NK-92 treated with Interleukin-12 subunit alpha and Interleukin-12 subunit beta, amount 100 ng/mL, for 24 hours (cell line): ENCODE measurements around the gene NUDT16.

Experiments used
- DNase-seq: peaks from one replicate; lab custom pipeline; 2025; lab: John Stamatoyannopoulos, UW

Gene NUDT16

DNA sequence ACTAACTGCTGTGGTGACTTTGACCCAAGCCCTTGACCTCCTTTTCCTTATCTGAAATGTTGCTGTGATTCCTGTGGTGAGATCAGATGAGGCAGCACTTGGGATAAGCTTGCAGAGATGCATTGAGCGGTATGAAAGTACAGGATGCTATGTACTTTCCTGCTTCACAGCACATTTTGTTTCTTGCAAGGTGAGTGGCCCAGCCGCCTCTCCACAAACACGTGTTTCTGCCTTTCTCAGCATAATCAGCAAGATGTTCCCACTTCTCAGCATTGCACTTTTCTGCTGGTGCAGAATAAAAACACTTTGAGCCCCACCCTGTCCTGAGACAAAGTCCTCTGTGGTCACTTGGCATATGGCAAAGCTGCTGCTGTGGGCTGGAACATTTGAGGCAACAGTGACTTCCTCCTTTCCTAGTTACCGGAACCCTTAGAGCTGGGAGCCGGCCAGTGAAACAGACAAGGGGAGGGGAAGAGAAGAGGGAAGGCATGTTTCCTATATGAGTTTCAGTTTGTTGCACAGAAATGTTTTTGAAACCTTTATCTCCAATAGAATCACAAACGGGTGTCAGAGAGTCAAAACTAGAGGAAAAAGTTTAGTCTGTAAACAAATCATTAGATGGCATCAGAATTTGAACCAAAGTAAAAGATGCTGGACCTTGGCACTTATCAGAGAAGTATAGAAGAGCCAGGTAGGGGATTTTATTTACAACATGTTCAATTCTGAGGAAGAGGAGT is 5.0 kb downstream of the NUDT16 start:
- DNase-seq = no peak

DNA sequence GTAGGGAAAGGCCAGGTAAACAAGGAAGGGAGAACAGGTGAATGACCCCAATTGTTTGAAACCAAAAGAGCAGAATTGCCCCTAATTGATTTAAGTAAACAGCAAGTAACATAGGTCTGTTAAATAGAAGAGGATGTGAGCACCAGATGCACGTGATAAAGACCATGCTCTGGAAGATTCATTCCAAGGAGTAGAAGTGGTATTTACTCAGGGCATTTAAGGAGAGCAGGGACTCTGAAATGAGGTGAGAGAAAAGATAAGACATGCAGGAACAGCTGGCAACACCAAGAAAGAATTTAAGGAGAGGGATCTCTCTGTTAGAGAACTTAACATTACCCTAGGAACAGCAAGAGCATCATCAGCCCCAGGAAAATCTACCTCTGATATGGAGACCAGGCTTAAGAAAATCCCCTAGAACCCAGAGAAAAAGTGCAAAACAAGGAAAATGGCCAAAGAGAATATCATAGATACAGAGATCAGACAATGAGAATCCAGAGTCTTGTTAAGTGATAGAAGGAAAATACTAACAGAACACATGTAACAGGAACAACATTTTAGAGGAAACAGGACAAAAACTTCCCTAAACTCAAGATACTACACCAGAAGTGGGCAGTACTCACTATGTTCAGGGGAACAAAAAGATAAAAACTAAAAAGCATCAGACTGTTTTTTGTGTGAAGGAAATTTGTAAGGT is 6.4 kb downstream of the NUDT16 start:
- no peak for DNase-seq

DNA sequence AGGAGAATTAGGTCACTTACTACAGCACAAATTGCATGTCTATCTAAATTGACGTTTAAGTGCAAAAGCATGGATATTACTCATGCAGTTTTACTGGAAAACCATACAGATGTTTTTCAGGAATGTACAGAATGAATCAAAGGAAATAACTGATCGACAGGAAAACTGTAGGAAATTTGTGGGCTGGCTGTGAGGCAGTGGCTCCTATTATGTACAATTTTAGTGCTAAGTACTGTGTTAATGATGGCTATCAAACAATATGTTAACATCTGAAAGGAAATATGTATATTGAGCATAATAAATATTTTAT is 6.9 kb downstream of the NUDT16 start:
- no peak for DNase-seq

DNA sequence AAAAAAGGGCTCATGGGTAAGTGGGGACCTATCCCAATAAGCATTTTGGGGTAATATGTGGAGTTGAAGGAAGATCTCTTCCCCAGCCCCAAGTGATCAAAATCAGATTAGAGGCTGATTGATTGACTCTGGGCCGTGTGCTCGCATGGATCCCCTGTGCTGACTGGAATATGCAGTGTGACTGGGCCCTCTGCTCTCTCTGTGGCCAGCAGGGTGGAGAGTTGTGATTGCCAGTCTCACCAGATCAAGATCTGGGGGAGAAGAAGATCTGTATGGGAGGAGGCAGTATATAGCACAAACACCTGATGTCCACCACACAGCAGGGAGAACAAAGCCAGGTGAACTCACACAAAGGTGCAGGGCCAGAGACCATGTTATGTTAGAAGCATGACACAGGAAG is 8.8 kb downstream of the NUDT16 start:
- DNase-seq = no peak

DNA sequence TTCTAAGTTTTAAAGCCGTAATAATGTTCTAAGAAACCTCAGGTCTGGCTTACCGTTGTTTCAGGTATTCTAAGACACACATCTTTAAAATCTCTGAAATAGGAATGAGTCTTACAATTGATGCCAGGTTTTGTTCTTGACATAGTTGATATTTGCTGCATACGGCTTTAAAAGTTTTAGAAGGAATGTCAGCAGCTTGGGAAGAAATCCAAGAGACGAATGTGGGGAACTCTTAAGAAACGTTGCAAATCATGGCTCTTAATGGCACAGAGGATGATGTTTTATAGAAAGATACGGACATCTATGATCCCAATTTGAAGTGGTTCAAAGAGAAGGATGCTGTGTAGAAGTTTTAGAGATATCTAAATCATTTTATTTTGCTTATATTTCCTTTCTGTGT is 11.5 kb downstream of the NUDT16 start:
- no peak for DNase-seq

DNA sequence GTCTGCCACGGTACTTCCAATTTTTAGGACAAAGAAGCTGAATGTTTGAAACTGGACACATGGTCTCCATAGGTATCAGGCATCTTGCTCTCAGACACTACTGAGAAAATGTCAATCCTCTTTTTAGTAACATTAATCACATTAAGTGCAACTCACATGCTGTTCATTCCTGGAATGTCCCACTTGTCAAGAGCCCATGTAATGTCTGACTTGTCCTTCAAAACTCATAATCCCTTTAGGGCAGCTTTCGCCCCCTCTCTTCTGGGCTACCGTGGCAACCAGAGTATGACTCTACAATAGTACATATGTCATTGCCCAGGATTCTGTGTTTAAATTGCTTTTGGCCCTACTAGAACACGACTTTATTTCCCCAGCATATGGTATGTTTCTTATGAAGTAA is 12.3 kb downstream of the NUDT16 start:
- DNase-seq = no peak

DNA sequence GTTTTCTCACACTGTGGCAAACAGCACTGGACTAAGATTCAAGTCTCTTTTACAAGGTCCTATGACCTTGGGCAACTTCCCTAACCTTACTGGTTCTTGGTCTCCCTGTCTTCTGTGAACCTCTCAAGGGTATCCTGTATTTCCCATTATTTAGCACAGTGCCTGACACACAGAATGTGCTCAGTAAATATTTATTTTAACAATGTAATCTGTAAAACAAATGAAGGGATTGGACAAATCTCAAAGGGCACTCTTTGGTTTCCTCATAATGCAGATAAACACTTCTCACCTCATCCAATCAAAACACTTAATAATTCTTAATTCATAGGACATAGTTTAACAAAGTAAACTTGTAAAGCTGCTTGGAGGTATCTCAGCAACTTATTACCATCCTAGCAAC is 12.8 kb downstream of the NUDT16 start:
- DNase-seq = no peak

DNA sequence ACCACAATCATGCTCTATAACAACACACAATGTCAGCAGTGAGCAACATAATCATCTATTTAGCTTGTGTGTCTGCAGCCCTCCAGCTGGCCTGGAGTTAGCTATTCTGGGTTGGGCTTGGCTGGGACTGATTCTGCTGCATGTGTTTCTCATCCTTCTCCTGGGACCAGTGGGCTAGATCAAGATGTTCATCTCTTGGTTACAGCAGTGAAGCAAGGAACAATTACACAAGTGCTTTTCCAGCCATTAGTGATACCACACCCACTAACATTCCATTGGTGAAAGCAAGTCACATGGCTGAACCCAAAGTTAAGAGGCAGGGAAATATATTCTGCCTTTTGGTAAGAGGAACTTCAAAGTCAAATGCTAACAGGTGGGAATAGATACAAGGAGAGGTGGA is 14.6 kb downstream of the NUDT16 start:
- DNase-seq = no peak

DNA sequence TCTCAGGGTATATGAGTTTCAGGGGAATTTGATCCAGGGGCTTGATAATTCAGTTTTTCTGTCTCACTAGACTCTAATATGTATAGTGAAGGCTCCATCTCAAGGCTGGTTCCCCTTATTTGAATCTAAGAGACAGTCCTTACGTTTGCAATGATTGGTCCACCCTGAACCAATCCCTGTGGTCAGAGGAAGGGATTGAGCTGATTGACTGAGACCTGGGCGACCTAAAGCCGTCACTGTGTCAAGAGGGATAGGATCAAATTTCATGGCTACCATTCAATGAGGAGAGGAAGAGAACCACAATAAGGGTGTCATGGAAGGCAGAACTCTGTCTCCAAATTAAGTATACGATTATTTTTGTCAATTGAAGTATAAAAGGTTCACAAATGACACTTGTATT is 16.3 kb downstream of the NUDT16 start:
- no peak for DNase-seq

DNA sequence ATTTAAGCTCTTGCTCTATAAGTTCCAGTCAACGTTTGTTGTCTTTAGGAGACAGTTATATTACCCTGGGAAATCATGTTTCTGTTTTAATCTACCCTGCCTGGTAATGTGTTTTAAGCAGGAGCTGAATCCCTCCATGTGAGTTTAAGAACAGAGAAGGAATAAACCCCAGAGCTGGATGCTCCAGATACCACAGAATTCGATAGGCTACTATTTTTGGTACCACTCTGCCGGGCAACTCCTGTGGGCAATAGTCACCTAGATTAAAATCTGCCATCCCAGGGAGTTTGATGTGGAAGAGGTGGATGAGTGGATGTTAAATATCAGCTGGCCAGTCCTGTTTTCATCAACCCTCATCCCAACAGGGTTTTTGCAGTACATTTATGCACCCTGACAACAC is 20.4 kb downstream of the NUDT16 start:
- no peak for DNase-seq

DNA sequence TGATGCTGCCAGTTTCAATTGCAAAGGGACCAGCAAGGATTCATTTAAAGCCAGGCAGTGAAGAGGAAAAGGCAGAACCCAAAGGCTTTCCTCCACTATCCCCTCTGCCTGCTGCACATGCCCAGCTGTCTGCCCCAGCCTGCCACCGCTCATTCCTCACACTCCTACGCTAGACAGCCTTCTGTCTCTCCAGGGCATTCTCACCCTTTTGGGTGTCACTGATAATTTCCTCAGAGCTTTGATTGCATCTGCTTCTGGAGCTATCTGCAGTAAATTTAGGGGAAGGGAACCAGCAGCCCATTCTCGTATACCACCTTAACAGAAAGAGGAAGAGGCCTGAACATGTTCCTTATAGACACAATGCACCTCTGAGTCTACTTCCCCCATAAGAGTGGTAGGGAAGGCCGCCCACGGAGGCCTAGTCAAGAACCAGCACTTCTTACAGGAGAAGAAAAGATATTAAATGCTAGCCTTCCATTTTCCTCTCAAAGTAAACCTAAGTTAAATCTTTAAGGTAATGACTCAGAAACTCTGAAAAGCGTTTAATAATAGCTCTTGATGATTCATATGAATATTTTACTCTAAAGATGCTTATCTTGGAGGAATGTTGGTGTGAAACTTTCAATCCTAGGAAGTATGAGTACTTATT is 20.9 kb downstream of the NUDT16 start:
- DNase-seq = no peak

DNA sequence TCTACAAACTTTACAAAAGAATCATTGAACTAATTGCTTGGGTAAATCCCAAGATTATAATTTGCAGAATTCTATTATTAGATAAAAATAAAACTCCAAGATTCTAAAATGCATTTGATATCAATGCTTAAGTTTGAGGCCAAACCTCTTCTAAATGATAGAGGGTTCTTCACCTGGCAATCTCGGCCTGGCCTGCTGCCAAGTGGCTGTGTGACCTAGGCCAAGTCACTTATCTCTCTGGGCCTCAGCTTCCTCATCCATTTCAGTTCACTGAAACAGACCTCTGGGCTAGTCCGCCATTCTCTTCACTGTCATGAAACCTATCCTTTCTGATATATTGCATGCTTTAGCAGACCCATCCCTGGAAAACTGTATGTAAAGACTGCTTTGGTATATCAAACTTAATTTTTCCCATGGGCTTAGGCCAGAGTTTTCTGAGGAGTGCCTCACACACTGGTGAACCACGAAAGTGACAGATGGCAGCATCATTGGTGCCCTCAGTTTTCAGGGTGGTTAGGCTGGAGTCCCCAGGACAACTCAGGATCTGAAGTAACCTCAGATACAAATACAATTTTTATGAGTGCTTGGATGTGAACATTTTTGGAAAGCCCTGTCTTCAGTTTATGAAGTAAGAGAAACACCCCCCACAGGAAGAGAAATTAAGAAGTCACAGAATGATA is 21.8 kb downstream of the NUDT16 start:
- DNase-seq = no peak

DNA sequence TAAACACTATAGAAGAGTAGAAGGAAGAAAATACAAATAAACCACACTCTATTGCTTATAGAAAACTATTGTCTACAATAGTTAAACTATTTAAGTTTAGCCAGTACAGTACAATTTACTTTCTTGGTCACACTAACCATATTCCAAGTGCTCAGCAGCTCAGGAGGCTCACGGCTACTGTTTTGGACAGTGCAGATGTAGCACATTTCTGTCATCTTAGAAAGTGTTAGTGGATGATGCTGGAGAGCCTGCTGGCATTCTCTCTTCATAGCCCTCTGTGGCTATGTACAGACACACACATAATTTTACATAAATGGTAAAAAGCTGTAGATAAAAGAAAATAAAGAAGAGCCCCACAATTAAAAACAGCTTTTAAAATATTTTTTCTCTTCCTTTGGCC is 23.8 kb downstream of the NUDT16 start:
- DNase-seq = no peak

DNA sequence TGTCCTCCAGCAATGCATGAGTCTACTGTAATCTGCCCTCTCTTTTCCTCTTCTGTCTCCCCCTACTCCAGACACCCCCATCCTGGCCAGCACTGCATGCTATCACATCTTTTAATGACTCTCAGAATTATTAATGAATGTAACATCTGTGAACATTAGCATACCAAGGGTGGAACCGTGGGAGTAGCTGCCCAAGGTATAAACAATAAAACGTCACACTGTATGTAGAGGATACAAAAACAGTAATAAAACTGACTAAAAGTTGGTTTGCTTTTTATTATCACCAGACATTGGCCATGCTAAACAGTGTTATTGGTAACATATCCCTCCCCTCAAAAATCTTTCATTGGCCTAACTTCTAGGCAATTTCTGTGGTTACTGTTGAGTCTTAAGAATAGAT is 24.7 kb downstream of the NUDT16 start:
- DNase-seq = no peak

DNA sequence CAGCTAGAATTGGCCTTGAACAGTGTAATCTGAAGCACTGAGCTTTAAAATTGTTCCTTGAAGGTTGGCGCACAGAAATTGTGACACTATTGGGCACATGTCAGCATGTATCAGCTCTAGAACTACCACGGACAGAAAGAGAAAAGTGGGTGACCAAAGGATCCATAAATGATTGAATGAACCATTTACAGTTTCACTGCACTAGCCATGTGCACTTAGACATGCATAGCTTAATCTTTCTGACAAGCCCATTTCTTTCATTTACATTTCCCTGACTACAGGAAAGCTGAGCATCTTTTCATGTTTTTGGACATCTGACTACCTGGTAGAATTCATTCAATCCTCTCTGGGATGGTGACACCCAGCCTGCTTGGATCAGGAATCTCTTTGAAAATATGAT is 36.2 kb downstream of the NUDT16 start:
- DNase-seq = no peak

DNA sequence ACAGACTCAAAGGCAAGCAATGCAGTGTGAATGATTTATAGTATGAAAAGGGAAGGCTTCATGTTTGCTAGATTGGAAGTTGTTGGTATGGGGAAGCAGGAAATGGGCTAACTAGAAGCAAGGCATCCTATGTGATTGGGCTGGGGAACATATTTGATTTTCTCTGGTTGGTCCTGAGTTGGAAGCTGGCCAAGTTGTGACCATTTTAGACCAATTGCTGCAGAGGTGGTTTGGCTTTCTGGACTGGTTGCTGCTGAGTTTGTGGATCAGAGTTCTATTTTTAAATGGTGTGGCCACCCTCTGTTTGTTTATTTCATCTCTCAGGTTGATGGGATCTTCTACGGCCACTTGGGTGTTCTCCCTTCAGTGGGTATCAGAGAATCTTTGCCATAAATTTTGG is 39.7 kb downstream of the NUDT16 start:
- no peak for DNase-seq

DNA sequence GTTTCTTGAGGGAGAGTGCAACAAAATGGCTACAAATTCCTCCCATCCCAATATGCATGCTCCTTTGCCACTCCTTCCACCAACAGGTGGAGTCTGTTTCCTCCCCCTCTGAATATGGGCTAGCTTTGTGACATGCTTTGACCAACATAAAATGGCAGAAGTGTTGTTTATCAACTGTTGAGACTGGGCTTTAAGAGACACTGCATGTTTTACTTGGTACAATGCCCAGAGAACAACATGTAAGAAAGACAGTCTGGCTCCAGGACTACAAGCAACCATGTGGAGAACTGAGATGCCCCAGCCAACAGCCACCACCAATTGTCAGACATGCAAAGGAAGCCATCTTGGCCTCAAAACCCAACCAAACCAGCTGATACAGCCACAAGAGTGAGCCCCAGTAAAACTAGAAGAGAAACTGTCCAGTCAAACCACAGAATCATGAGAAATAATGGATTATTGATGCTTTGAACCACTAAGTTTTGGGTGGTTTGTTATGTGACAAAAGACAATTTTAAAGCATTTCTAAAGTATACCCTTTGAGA is 40.5 kb downstream of the NUDT16 start:
- DNase-seq = no peak

DNA sequence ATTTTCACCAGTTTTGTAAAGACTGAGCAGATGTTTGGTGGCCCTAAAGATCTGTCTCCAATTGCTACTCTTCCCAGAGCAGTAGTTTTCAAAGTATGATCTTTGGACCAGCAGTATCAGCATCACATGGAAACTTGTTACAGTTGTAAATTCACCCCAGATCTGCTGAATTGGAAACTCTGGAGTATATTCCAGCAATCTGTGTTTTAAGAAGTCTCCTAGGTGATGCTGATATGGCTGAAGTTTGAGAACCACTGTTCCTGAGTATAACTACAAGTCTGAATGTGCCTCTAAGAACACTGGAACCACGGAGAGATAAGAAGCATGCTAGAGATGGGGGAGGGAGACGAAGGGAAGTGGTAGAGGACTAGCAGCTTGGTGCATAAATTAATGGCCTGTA is 45.7 kb downstream of the NUDT16 start:
- DNase-seq = no peak

DNA sequence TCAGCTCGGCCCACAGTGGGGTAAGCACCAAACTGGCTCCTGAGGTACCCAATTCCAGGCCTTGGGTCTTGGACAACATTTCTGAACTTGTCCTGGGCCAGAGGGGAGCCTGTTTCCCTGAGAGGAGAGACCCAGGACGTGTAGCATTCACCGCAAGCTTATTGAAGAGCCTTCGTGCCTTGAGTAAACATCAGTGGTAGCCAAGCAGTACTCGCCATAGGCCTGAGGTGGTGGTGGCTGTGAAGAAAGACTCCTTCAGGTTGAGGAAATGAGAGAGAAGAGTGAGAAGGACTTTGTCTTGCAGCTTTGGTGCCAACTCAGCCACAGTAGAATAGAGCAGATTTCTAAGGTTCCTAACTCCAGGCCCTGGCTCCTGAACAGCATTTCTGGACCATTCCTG is 50.2 kb downstream of the NUDT16 start:
- DNase-seq = no peak

DNA sequence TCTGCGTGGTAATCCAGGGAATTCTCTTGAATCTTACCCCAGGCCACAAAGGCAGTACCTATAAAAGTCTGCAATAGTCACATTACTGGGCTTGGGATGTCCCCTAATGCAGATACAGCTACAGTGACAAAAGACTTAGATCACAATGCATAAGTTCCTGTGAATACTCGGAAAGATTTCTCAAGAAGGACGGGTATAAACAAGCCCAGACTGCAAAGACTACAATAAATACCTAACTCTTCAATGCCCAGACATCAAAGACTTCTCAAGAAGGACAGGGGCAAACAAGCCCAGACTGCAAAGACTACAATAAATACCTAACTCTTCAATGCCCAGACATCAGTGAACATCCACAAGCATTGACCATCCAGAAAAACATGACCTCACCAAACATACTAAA is 50.9 kb downstream of the NUDT16 start:
- DNase-seq = no peak

DNA sequence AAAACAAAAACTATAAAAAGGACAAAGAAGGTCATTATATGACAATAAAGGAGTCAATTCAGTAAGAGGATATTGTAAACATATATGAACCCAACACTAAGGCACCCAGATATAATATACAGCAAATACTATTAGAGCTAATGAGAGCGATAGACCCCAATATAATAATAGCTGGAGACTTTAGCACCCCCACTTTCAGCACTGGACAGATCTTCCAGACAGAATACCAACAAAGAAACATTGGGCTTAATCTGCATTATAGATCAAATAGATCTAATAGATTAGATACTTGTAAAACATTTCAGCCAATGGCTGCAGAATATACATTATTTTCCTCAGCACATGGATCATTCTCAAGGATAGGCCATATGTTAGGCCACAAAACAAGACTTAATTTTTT is 53.4 kb downstream of the NUDT16 start:
- DNase-seq = no peak
